Left colon (tissue), 2 donors: ENCODE measurements around the gene KCNA2. TPM values are rescaled to one million over a fixed set of nuclear protein-coding genes. Genes with fewer than 3 reads are reported as not detected.
A peak's percentile ranks its signal among the peaks of the same experiment; 100 is the strongest.

Experiments
- ATAC-seq: fragments of 200-7000 bp; cut with Tn5 transposase; one replicate; pipeline ENCODE4 v1.9.1; 2020; ENCODE audit warnings: mild to moderate bottlenecking, moderate library complexity
- DNase-seq, 2 donors: peaks; one replicate each; pipeline ENCODE4 v3.0.0-alpha.2; 2020
- intact Hi-C, 2 donors: fragments of 100-400 bp; cut with DNase I in 1 of 2; cut with micrococcal nuclease in 1 of 2; formaldehyde crosslinking; loops; one replicate each; pipeline versions ENCODE4 v1.11.2 to v1.14.0; 2022; cut with DNase I, micrococcal nuclease
- total RNA-seq, 2 donors: library from RNA; stranded (reverse); fragmentation: NEBNext Ultra II Directional; extraction: Animal tissue kit (Norgen Biotek cat#: 25700); gene quantifications; one replicate each; pipeline ENCODE4 v1.2.1, GENCODE V29; 2021
- donor health status: DM: no; HTN: no; CAD: no.
- donor health status: DM: yes; HTN: yes; CAD: no.

The KCNA2 gene
- total RNA-seq, 2 donors from 2014 or later, result 0.27 to 1.0 TPM

- ATAC-seq, result no peak
- intact Hi-C loops, result loop anchor here in 1 of 2 donors (5.0 to 10.0 kb wide), 2 partner anchors 67 to 235 kb away; no protein-coding TSS in a partner anchor
- no peak for DNase-seq
Observed at GRCh38 chr1:110549831-110550230, 56.3 kb downstream of the KCNA2 start.

- DNase-seq, result no peak
- intact Hi-C loops, result loop anchor here in 1 of 2 donors (10.0 kb wide), 1 partner anchor 236 kb away; no protein-coding TSS in a partner anchor
Observed at GRCh38 chr1:110548381-110548780, 57.8 kb downstream of the KCNA2 start.

GRCh38 chr1:110547017-110547416, 59.1 kb downstream of the KCNA2 start:
- no peak for DNase-seq
- intact Hi-C loops, result loop anchor here in 1 of 2 donors (10.0 kb wide), 1 partner anchor 238 kb away; no protein-coding TSS in a partner anchor
- no peak for ATAC-seq

More at GRCh38 chr1:110548381-110548780, 57.8 kb downstream of the KCNA2 start:
- ATAC-seq, result peak; percentile 42

GRCh38 chr1:110545492-110545891, 60.7 kb downstream of the KCNA2 start:
- no peak for DNase-seq
- intact Hi-C loops, result loop anchor here in 1 of 2 donors (10.0 kb wide), 1 partner anchor 239 kb away; no protein-coding TSS in a partner anchor
- ATAC-seq, result no peak

GRCh38 chr1:110544753-110545152, 61.4 kb downstream of the KCNA2 start:
- DNase-seq, result no peak
- intact Hi-C loops, result loop anchor here in 1 of 2 donors (10.0 kb wide), 1 partner anchor 240 kb away; no protein-coding TSS in a partner anchor
- ATAC-seq, result no peak

Other genes starting within 250 kb of the KCNA2 start
- 1 to 10 TPM; 1.6 to 2.2 TPM for gene SLC16A4, start 215.3 kb downstream of the KCNA2 start, total RNA-seq
- 100 to 1,000 TPM; 111 to 117 TPM for gene LAMTOR5, start 198.7 kb downstream of the KCNA2 start, total RNA-seq
- gene PROK1, start 155.2 kb downstream of the KCNA2 start, total RNA-seq, result not detected
- gene KCNA10, start 87.2 kb downstream of the KCNA2 start, total RNA-seq, result not detected
- gene KCNA3, start 68.6 kb upstream of the KCNA2 start, total RNA-seq, result 1 to 10 TPM in 1 of 2 donors, under 1 TPM in 1; 0.92 to 3.4 TPM